ENCODE results near the gene PLXNA1. TPM values are rescaled to one million over a fixed set of nuclear protein-coding genes. Genes with fewer than 3 reads are reported as not detected.
A peak's percentile ranks its signal among the peaks of the same experiment; 100 is the strongest.

Gene PLXNA1
- total RNA-seq, 1 donor from 2014 or later, result 98.2 TPM

- Mint-ChIP-seq H3K27ac (ENCODE audit: unreplicated experiment) (peak overlapping the region; percentile 59), H3K9me3 (ENCODE audit: low read depth) (no peaks in the 10 kb centered on the region), H3K36me3 (ENCODE audit: low read depth) (peaks cover 1% of the 10 kb centered on the region), H3K27me3 (ENCODE audit: low read depth) (no peaks in the 10 kb centered on the region), H3K4me3 (ENCODE audit: unreplicated experiment) (no peak overlapping the region), H3K4me1 (ENCODE audit: low read depth) (peaks cover 44% of the 10 kb centered on the region)
- TF ChIP-seq, protein P1, sequence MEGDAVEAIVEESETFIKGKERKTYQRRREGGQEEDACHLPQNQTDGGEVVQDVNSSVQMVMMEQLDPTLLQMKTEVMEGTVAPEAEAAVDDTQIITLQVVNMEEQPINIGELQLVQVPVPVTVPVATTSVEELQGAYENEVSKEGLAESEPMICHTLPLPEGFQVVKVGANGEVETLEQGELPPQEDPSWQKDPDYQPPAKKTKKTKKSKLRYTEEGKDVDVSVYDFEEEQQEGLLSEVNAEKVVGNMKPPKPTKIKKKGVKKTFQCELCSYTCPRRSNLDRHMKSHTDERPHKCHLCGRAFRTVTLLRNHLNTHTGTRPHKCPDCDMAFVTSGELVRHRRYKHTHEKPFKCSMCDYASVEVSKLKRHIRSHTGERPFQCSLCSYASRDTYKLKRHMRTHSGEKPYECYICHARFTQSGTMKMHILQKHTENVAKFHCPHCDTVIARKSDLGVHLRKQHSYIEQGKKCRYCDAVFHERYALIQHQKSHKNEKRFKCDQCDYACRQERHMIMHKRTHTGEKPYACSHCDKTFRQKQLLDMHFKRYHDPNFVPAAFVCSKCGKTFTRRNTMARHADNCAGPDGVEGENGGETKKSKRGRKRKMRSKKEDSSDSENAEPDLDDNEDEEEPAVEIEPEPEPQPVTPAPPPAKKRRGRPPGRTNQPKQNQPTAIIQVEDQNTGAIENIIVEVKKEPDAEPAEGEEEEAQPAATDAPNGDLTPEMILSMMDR (IDR thresholded peaks at IDR 0.05), result no peak
- no peak for DNase-seq (ENCODE audit: low spot score)
These were observed 14.0 kb downstream of the PLXNA1 start for GRCh38 chr3:126996905-126997304.

- peaks cover 51% of the 10 kb centered on the region for H3K4me1 Mint-ChIP-seq (ENCODE audit: low read depth)
- peaks cover 1% of the 10 kb centered on the region for H3K36me3 Mint-ChIP-seq (ENCODE audit: low read depth)
- H3K27ac Mint-ChIP-seq (ENCODE audit: unreplicated experiment), result peak overlapping the region; percentile 59
These were observed 14.6 kb downstream of the PLXNA1 start for GRCh38 chr3:126997455-126998038.

DNA sequence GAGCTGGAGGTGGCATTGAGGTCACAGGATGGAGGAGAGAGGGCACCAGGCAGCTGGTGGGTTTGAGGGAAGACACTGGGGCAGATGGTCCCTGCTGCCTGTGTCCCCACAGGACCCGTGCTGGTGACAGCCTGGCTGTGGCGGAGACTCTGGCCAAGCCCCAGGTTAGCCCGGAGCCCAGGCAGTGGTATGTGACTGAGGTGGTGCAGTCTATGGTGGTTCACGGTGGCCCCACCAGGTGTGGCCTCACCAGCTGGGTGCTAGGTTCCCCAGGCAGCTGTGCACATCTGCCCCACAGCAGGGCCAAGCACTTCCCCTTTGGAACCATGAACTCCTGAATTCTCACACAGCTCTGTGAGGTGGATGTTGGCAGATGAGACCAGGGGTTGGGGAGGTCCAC is 15.4 kb downstream of the PLXNA1 start:
- TF ChIP-seq, protein P1 (IDR thresholded peaks at IDR 0.05), result no peak
- H3K9me3 Mint-ChIP-seq (ENCODE audit: low read depth), result no peaks in the 10 kb centered on the region
- no peak overlapping the region for H3K4me3 Mint-ChIP-seq (ENCODE audit: unreplicated experiment)
- DNase-seq (ENCODE audit: low spot score), result no peak
- H3K4me1 Mint-ChIP-seq (ENCODE audit: low read depth), result peaks cover 54% of the 10 kb centered on the region
- no peaks in the 10 kb centered on the region for H3K27me3 Mint-ChIP-seq (ENCODE audit: low read depth)
- peaks cover 1% of the 10 kb centered on the region for H3K36me3 Mint-ChIP-seq (ENCODE audit: low read depth)
- H3K27ac Mint-ChIP-seq (ENCODE audit: unreplicated experiment), result peak overlapping the region; percentile 59

More at GRCh38 chr3:126997455-126998038, 14.6 kb downstream of the PLXNA1 start:
- no peak overlapping the region for H3K4me3 Mint-ChIP-seq (ENCODE audit: unreplicated experiment)
- no peak for DNase-seq (ENCODE audit: low spot score)
- TF ChIP-seq, protein P1 (IDR thresholded peaks at IDR 0.05), result no peak
- no peaks in the 10 kb centered on the region for H3K27me3 Mint-ChIP-seq (ENCODE audit: low read depth)
- H3K9me3 Mint-ChIP-seq (ENCODE audit: low read depth), result no peaks in the 10 kb centered on the region

GRCh38 chr3:126998728-126999127 is 15.8 kb downstream of the PLXNA1 start:
- H3K27me3 Mint-ChIP-seq (ENCODE audit: low read depth), result no peaks in the 10 kb centered on the region
- TF ChIP-seq, protein P1 (IDR thresholded peaks at IDR 0.05), result no peak
- H3K9me3 Mint-ChIP-seq (ENCODE audit: low read depth), result no peaks in the 10 kb centered on the region
- H3K4me1 Mint-ChIP-seq (ENCODE audit: low read depth), result peaks cover 56% of the 10 kb centered on the region
- no peak for DNase-seq (ENCODE audit: low spot score)
- H3K36me3 Mint-ChIP-seq (ENCODE audit: low read depth), result peaks cover under 1% of the 10 kb centered on the region
- no peak overlapping the region for H3K27ac Mint-ChIP-seq (ENCODE audit: unreplicated experiment)
- H3K4me3 Mint-ChIP-seq (ENCODE audit: unreplicated experiment), result no peak overlapping the region

GRCh38 chr3:126999383-126999782 is 16.5 kb downstream of the PLXNA1 start:
- Mint-ChIP-seq H3K4me1 (ENCODE audit: low read depth) (peaks cover 50% of the 10 kb centered on the region), H3K27ac (ENCODE audit: unreplicated experiment) (no peak overlapping the region), H3K9me3 (ENCODE audit: low read depth) (no peaks in the 10 kb centered on the region), H3K27me3 (ENCODE audit: low read depth) (no peaks in the 10 kb centered on the region), H3K36me3 (ENCODE audit: low read depth) (peaks cover 2% of the 10 kb centered on the region), H3K4me3 (ENCODE audit: unreplicated experiment) (no peak overlapping the region)
- no peak for DNase-seq (ENCODE audit: low spot score)
- TF ChIP-seq, protein P1 (IDR thresholded peaks at IDR 0.05), result no peak
